ENCODE results near the gene RCAN1.

Gene RCAN1

DNA sequence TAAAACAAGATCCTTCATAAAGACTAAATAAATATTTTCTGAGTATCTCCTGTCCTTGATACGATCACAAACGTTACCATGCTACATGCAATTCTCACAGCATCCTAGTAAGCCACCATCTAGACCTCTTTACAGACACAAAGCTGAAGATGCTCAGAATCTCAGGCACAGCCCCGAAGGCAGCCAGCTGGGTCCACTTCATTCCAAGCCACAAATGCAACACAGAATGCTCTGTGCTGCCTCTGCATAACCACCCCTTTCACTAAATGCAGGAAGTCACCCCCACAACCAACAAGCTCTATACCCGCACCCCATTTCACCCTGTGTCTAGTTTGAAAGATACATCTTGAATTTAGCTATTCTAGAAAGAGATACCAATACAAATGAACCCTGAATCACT, 12.9 kb downstream of the RCAN1 start:
- POLR2A ChIA-PET, result no interaction called here
- Histone ChIP-seq H3K36me3 (ENCODE audit: control insufficient read depth in 2 of 2, insufficient read depth in 1 of 2, low read length in 2 of 2) (no peaks in the 10 kb centered on the region), H3K9me3 (ENCODE audit: control insufficient read depth, insufficient read depth, low read depth, low read length) (no peaks in the 10 kb centered on the region), H3K27ac (ENCODE audit: extremely low read depth, low read depth, low read length) (no peak overlapping the region), H3K4me1 (ENCODE audit: control insufficient read depth, insufficient read depth, low read length) (peaks cover 5% of the 10 kb centered on the region), H3K4me3 (ENCODE audit: low read depth, low read length) (no peak overlapping the region)
- TF ChIP-seq, protein P1, sequence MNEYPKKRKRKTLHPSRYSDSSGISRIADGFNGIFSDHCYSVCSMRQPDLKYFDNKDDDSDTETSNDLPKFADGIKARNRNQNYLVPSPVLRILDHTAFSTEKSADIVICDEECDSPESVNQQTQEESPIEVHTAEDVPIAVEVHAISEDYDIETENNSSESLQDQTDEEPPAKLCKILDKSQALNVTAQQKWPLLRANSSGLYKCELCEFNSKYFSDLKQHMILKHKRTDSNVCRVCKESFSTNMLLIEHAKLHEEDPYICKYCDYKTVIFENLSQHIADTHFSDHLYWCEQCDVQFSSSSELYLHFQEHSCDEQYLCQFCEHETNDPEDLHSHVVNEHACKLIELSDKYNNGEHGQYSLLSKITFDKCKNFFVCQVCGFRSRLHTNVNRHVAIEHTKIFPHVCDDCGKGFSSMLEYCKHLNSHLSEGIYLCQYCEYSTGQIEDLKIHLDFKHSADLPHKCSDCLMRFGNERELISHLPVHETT (tag by site-specific recombination; IDR thresholded peaks at IDR 0.05), result no peak
- no peak for TF ChIP-seq HOXA7 (CRISPR knock-in tag; IDR thresholded peaks at IDR 0.05; ENCODE audit: borderline replicate concordance)
- TF ChIP-seq, protein P2, sequence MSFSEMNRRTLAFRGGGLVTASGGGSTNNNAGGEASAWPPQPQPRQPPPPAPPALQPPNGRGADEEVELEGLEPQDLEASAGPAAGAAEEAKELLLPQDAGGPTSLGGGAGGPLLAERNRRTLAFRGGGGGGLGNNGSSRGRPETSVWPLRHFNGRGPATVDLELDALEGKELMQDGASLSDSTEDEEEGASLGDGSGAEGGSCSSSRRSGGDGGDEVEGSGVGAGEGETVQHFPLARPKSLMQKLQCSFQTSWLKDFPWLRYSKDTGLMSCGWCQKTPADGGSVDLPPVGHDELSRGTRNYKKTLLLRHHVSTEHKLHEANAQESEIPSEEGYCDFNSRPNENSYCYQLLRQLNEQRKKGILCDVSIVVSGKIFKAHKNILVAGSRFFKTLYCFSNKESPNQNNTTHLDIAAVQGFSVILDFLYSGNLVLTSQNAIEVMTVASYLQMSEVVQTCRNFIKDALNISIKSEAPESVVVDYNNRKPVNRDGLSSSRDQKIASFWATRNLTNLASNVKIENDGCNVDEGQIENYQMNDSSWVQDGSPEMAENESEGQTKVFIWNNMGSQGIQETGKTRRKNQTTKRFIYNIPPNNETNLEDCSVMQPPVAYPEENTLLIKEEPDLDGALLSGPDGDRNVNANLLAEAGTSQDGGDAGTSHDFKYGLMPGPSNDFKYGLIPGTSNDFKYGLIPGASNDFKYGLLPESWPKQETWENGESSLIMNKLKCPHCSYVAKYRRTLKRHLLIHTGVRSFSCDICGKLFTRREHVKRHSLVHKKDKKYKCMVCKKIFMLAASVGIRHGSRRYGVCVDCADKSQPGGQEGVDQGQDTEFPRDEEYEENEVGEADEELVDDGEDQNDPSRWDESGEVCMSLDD (tag by site-specific recombination; IDR thresholded peaks at IDR 0.05), result no peak
- no peak for TF ChIP-seq ZNF114 (tag by site-specific recombination; IDR thresholded peaks at IDR 0.05)
- TF ChIP-seq ZNF837 (tag by site-specific recombination; IDR thresholded peaks at IDR 0.05), result no peak
- no peak for TF ChIP-seq ZNF138 (tag by site-specific recombination; IDR thresholded peaks at IDR 0.05; ENCODE audit: borderline replicate concordance)
- no peak for TF ChIP-seq ZNF350 (tag by site-specific recombination; IDR thresholded peaks at IDR 0.05)
- no peak for TF ChIP-seq SP7 (tag by site-specific recombination; IDR thresholded peaks at IDR 0.05)
- CTCF ChIA-PET, result interaction anchor here (0.6 to 7.2 kb wide), 25 partner anchors 10 to 1385 kb away, joined by 3 to 159 read pairs (median 4); partner anchors contain the start of genes KCNE1 and RCAN1

DNA sequence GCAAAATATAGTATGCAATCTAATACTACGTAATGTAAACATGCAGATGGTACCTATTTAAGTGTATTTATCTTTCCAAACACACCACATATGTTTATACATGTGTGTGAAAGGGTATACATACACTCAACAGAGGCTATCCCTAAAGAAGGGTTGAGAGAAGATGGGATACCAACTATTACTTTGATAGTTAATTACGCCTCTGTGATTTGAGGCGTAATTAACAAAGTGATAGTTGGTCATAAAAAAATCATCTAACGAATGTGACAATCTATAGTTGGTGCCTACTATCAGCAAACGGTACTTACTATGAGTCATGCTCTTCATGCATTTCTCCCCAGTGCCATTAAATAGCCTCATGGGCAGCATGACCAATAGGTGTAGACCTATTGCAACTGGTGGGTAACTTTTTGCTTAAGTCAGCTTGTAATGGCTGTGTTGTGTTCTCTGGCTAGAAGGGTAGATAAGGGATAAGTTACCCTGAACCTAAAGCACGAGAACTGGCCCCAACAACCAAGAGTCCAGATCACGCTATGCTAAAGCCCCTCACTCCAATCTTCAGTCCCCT, 15.3 kb downstream of the RCAN1 start:
- Histone ChIP-seq H3K9me3 (ENCODE audit: control insufficient read depth, insufficient read depth, low read depth, low read length) (no peaks in the 10 kb centered on the region), H3K4me1 (ENCODE audit: control insufficient read depth, insufficient read depth, low read length) (peaks cover 5% of the 10 kb centered on the region), H3K4me3 (ENCODE audit: low read depth, low read length) (no peak overlapping the region), H3K36me3 (ENCODE audit: control insufficient read depth in 2 of 2, insufficient read depth in 1 of 2, low read length in 2 of 2) (no peaks in the 10 kb centered on the region), H3K27ac (ENCODE audit: extremely low read depth, low read depth, low read length) (no peak overlapping the region)
- POLR2A ChIA-PET, result no interaction called here
- CTCF ChIA-PET, result interaction anchor here (4.0 to 7.2 kb wide), 2 partner anchors 31 to 88 kb away, joined by 31 to 159 read pairs; partner anchors contain the start of gene KCNE1
- TF ChIP-seq ZBTB7A (tag by site-specific recombination; IDR thresholded peaks at IDR 0.05; ENCODE audit: low read depth) (no peak), ZNF350 (tag by site-specific recombination; IDR thresholded peaks at IDR 0.05) (peak; percentile 49; the same call in 1 of the 2 replicates), ZNF701 (tag by site-specific recombination; IDR thresholded peaks at IDR 0.05) (no peak), YY1 (tag by site-specific recombination; IDR thresholded peaks at IDR 0.05) (no peak), ZNF510 (tag by site-specific recombination; IDR thresholded peaks at IDR 0.05; ENCODE audit: insufficient replicate concordance) (no peak), ZBTB48 (tag by site-specific recombination; IDR thresholded peaks at IDR 0.05) (no peak), BCL11B (tag by site-specific recombination; IDR thresholded peaks at IDR 0.05; ENCODE audit: low read depth) (no peak), ZFP41 (tag by site-specific recombination; IDR thresholded peaks at IDR 0.05; ENCODE audit: borderline replicate concordance) (no peak), ZNF664 (tag by site-specific recombination; IDR thresholded peaks at IDR 0.05) (no peak), ZNF423 (tag by site-specific recombination; IDR thresholded peaks at IDR 0.05) (no peak), SCRT2 (tag by site-specific recombination; IDR thresholded peaks at IDR 0.05) (peak; percentile 80), ZNF521 (tag by site-specific recombination; IDR thresholded peaks at IDR 0.05) (no peak), ZNF146 (tag by site-specific recombination; IDR thresholded peaks at IDR 0.05) (no peak)
- TF ChIP-seq, protein P3, sequence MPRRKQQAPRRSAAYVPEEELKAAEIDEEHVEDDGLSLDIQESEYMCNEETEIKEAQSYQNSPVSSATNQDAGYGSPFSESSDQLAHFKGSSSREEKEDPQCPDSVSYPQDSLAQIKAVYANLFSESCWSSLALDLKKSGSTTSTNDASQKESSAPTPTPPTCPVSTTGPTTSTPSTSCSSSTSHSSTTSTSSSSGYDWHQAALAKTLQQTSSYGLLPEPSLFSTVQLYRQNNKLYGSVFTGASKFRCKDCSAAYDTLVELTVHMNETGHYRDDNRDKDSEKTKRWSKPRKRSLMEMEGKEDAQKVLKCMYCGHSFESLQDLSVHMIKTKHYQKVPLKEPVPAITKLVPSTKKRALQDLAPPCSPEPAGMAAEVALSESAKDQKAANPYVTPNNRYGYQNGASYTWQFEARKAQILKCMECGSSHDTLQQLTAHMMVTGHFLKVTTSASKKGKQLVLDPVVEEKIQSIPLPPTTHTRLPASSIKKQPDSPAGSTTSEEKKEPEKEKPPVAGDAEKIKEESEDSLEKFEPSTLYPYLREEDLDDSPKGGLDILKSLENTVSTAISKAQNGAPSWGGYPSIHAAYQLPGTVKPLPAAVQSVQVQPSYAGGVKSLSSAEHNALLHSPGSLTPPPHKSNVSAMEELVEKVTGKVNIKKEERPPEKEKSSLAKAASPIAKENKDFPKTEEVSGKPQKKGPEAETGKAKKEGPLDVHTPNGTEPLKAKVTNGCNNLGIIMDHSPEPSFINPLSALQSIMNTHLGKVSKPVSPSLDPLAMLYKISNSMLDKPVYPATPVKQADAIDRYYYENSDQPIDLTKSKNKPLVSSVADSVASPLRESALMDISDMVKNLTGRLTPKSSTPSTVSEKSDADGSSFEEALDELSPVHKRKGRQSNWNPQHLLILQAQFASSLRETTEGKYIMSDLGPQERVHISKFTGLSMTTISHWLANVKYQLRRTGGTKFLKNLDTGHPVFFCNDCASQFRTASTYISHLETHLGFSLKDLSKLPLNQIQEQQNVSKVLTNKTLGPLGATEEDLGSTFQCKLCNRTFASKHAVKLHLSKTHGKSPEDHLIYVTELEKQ (tag by site-specific recombination; IDR thresholded peaks at IDR 0.05; ENCODE audit: borderline replicate concordance), result no peak
- TF ChIP-seq, protein P4, sequence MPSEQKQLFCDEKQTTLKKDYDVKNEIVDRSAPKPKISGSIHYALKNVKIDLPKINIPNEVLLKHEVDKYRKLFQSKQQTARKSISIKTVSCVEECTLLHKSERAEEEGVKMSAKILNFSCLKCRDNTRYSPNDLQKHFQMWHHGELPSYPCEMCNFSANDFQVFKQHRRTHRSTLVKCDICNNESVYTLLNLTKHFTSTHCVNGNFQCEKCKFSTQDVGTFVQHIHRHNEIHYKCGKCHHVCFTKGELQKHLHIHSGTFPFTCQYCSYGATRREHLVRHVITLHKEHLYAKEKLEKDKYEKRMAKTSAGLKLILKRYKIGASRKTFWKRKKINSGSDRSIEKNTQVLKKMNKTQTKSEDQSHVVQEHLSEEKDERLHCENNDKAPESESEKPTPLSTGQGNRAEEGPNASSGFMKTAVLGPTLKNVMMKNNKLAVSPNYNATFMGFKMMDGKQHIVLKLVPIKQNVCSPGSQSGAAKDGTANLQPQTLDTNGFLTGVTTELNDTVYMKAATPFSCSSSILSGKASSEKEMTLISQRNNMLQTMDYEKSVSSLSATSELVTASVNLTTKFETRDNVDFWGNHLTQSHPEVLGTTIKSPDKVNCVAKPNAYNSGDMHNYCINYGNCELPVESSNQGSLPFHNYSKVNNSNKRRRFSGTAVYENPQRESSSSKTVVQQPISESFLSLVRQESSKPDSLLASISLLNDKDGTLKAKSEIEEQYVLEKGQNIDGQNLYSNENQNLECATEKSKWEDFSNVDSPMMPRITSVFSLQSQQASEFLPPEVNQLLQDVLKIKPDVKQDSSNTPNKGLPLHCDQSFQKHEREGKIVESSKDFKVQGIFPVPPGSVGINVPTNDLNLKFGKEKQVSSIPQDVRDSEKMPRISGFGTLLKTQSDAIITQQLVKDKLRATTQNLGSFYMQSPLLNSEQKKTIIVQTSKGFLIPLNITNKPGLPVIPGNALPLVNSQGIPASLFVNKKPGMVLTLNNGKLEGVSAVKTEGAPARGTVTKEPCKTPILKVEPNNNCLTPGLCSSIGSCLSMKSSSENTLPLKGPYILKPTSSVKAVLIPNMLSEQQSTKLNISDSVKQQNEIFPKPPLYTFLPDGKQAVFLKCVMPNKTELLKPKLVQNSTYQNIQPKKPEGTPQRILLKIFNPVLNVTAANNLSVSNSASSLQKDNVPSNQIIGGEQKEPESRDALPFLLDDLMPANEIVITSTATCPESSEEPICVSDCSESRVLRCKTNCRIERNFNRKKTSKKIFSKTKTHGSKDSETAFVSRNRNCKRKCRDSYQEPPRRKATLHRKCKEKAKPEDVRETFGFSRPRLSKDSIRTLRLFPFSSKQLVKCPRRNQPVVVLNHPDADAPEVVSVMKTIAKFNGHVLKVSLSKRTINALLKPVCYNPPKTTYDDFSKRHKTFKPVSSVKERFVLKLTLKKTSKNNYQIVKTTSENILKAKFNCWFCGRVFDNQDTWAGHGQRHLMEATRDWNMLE (tag by site-specific recombination; conservative IDR thresholded peaks at IDR 0.05; ENCODE audit: low read depth), result 0 out of 2 replicates have a peak, but pooled peaks have one; percentile 22
